ENCODE results near the gene ADAM22.
"Not testable (repeated sequence)": the region's sequence is repeated elsewhere in the genome, so short reads cannot be mapped to it uniquely, and the experiment has no call there.

Gene ADAM22

GRCh38 chr7:88111140-88111743, 177.2 kb downstream of the ADAM22 start:
- DNase-seq, result no peak

DNA sequence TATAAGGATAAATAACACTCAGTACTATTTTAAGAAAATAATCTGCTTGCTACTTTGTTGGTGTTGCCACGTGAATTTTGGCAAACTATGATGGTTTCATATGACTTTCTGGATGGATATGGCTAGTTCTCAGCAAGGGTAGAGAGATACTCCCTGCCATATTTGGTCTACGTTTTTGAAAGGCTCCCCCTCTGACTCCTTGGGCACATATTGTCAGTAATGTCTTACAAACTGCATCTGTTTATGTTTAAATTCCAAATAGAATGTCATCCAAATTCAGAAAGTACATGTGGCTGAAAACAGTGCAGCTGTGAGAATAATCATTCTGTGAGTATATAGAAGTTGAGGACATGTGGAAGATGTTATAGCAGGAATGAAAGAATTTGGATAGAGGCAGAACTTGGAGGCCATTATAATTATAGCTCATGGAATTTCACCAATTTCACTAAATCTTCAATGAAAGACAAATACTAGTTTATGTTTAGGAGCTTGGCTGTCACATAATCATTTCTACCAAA, 178.0 kb downstream of the ADAM22 start:
- DNase-seq, result no peak

DNA sequence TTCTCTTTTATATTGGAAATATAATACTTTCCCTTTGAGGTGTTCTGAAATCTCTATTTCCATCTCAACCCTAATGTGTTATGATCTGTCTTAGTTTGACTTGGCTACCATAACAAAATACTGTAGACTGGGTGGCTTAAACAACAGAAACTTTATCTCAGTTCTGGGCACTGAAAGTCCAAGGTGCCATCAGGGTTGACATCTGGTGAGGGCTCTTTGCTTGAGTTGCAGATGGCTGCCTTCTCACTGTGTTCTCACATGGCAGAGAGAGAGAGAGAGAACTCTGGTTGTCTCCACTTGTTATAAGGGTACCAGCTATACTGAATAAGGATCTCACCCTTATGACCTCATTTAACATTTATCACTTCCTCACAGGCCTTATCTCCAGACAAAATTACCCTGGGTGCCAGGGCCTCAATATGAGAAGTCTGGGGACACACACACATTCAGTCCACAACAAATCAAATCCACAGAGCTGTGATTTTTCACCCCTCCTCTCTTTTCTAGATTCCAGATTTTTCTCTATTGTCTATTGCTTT, 181.3 kb downstream of the ADAM22 start:
- no peak for DNase-seq

GRCh38 chr7:88115816-88116215, 181.8 kb downstream of the ADAM22 start:
- no peak for DNase-seq

GRCh38 chr7:88116235-88116795, 182.3 kb downstream of the ADAM22 start:
- DNase-seq, result no peak

- DNase-seq, result no peak
These were observed 183.3 kb downstream of the ADAM22 start for GRCh38 chr7:88117325-88117724.

GRCh38 chr7:88121335-88121734, 187.3 kb downstream of the ADAM22 start:
- no peak for DNase-seq

DNA sequence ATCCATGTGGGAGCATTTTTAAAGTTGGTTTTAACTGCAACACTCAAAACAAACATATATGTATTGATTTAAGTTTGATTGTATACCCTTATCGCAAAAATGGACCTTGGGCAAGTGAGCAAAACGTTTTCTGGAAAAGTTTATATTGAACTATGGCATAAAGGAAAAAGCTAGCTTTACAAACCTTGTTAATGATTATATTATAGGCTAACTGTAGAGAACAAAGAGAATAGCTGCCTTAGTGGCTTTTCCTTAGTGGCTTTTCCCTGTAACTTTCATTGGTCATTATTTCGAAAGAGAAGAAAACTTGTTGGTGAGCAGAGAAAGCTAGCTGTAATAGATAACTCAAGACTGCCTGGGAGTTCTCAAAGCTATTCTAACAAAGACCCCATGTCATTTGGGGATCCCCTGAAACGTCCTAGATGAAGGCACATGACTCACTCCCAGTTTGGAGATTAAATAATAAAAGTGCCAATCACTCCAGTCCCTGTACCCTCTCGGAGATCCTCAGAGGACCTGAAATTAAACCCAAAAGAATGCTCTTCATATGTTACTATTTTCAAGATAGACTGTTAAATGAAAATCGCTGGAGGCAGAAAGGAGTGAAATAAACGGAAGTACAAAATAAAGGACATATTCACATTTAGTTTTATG, 193.7 kb downstream of the ADAM22 start:
- DNase-seq, result no peak

DNA sequence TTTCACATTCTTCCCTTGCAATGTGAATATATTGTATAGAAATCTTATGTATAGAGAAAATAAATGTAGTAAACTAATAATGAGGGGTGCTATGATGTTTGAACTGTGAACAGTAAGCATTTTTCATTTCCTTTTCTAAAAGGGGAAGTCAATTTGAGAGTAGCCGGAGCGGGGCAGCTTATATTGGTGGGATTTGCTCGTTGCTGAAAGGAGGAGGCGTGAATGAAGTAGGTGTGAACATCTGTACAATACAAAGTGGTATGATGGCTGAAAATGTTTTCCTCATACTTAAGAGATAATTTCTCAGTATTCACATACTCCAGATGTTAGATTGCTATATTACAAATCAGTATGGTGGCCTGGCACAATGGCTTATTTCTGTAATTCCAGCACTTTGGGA, 198.7 kb downstream of the ADAM22 start:
- no peak for DNase-seq

GRCh38 chr7:88140947-88141346, 206.9 kb downstream of the ADAM22 start:
- no peak for DNase-seq

DNA sequence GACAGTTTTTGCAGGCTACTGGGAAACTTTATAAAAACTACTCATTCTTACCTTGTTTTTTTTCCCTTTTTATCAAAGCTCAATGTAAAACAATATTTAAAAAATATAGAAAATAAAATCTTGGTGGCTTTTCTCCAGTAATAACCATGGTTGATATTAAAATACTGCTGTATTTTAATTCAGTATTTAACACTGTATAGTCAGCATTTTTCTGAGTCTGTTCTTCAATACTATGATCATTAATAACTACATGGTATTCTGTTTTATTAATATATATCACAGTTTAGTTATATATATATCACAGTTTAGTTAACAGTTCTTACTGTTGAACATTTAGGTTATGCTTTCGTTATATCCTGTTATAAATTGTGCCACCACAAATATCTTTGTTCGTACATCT, 207.4 kb downstream of the ADAM22 start:
- DNase-seq, result no peak

DNA sequence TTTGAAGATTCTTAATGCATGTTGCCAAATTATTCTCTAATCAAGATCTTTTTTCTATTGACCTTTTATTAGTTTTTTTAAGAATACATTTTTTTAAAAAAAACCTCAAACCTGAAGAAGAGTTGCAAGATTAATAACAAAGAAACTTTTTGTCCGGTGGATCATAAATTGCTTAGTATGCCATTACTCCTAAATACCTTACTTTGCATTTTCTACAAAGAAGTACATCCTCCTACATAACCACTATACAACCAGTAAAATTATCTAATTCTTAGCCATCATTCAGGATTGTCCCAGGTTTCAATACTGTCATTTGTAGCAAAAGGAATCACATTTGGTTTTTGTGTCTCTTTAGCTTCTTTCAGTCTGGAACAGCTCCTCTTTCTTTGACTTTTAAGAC, 207.9 kb downstream of the ADAM22 start:
- DNase-seq, result no peak

DNA sequence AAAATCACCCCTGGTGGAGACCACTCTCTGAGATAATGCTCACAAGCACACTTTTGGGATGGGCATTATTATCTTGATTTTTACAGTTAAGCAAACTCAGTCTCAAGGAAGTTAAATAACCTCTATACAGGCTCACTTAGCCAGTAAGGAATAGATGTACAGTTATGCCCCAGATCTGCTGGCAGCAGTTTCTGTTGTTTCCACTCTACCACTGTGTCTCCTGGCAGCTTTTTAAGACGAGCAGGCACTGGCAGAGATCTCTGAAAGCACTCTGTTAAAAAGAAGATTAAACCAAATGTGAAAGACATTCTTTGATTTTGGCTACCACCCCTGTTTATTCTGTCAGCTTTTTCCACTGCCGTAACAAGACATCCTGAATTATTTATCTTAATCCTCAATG, 212.6 kb downstream of the ADAM22 start:
- no peak for DNase-seq

DNA sequence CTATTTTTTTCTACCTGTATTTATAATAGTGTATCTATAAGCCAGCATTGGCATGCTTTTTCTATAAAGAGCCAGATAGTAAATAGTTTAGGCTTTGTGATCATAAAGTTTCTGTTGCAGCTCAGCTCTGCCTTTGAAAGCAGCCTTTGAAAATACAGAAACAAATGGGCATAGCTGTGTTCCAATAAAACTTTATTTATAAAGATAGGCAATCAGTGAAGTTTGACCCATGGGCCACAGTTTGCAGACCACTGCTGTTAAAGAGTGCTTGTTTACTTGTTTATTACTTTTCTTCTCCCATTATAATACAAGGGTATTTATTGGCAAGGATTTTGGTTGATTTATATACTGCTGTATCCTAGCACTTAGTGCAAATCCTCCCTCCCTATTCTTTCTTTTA, 213.3 kb downstream of the ADAM22 start:
- no peak for DNase-seq

DNA sequence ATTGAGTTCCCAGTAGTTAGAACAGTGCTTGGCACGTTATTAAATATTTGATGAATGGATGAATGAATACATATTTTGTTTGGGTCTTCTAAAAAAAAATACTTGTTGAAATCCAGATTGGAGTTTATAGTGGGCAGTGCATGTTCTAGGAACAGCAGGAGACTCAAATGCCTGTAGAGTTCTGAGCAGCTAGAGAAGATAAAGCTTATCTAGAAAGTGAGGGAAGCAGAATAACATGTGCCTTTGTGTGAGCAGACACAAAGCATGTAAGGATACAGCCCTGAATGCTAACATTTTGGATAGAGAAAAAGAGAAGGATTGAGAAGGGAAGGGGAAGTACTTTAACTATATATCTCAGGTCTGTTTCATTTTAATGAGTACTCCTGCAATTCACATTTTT, 213.9 kb downstream of the ADAM22 start:
- DNase-seq, result no peak

DNA sequence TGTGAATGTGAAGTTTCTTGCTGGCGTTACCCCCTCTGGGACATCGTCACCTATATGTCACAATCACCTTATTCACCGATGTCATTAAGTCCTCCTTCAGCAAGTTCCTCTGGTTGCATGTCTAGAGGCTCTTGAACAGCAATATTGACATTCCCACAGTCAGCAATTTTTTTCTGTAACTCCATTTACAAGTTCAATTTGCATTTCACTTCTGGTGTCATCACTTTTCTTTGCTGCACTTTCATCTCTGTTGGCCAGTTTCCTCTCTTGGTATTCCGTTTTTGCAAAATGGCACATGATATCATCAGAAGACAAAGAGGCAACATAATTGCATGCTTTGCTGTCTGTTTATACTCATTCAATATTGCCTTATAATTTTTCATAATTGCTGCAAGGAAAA, 216.0 kb downstream of the ADAM22 start:
- DNase-seq, result no peak

GRCh38 chr7:88151119-88151790, 217.2 kb downstream of the ADAM22 start:
- DNase-seq, result no peak

DNA sequence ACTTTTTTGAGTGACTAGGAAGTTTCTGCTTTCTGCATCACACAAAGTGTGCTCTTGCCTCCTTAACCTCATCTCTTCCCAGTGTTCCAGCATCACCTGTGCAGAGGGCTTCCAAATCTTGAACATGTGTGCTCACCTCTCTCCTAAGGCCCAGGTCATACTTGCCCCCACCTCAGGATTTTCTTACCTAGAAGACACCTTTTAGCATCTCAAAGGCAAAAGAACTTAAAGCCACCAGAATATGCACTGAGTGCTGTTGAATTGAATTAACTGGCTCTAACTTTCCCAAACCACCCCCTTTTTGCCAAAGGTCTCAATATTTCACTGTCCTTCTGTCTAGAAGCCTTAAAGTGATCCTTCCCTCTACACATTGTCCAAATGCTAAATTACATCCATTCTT, 219.3 kb downstream of the ADAM22 start:
- DNase-seq, result no peak

GRCh38 chr7:88155756-88156155, 221.7 kb downstream of the ADAM22 start:
- DNase-seq, result no peak

- no peak for DNase-seq
These were observed 222.3 kb downstream of the ADAM22 start for GRCh38 chr7:88156356-88156755.

DNA sequence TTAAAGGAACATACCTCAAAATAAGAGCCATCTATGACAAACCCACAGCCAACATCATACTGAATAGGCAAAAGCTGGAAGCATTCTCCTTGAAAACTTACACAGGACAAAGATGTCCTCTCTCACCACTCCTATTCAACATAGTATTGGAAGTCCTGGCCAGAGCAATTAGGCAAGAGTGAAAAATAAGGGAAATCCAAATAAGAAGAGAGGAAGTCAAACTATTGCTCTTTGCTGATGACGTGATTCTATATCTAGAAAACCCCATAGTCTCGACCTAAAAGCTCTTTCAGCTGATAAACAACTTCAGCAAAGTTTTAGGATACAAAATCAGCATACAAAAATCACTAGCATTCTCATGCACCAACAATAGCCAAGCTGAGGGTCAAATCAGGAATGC, 225.7 kb downstream of the ADAM22 start:
- DNase-seq, result not testable (repeated sequence)

- no peak for DNase-seq
These were observed 231.6 kb downstream of the ADAM22 start for GRCh38 chr7:88165697-88166096.

GRCh38 chr7:88167223-88167622, 233.2 kb downstream of the ADAM22 start:
- DNase-seq, result no peak

DNA sequence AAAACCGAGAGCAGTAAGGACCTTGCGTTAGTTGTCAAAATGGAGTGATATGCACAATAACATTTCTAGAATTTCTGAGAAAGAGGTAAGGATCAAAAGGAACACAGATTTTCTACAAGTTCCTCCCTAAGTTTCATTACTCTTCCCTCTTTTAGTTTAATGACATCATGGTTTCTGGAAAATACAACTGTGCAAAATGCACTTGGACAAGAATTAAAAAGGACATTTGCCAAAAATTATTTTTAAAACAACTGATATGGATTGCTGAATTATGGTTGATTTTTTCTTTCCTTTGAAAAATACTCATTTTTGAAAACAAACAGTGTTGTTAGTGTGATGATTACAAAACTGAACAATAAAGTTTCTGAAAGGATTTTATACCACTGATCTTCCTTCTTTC, 233.7 kb downstream of the ADAM22 start:
- no peak for DNase-seq
